Activated T-helper 17 cell treated with anti-CD3 and anti-CD28 coated beads, Interleukin-2, amount 50 U/mL, for 72 hours (primary cell): ENCODE results near the gene SUV39H2. TPM values are rescaled to one million over a fixed set of nuclear protein-coding genes. Genes with fewer than 3 reads are reported as not detected.
"Not testable (repeated sequence)": the region's sequence is repeated elsewhere in the genome, so short reads cannot be mapped to it uniquely, and the experiment has no call there.

Experiments used
- ATAC-seq: fragments of 150-1000 bp; cut with Tn5 transposase; replicated peaks from 2 replicates; pipeline ENCODE4 v1.10.0; 2021; ENCODE audit warnings: mild to moderate bottlenecking, moderate library complexity
- H3K27ac Mint-ChIP-seq: one replicate; pipeline ENCODE4 v1.8.0; 2022; ENCODE audit warnings: mixed read lengths
- H3K27me3 Mint-ChIP-seq: one replicate; pipeline ENCODE4 v1.8.0; 2022; ENCODE audit warnings: mixed read lengths
- H3K36me3 Mint-ChIP-seq: one replicate; pipeline ENCODE4 v1.8.0; 2022; ENCODE audit warnings: low read depth, mild to moderate bottlenecking, mixed read lengths
- H3K4me1 Mint-ChIP-seq: one replicate; pipeline ENCODE4 v1.8.0; 2022; ENCODE audit warnings: mixed read lengths
- H3K4me3 Mint-ChIP-seq: one replicate; pipeline ENCODE4 v1.8.0; 2022; ENCODE audit warnings: mild to moderate bottlenecking, mixed read lengths
- H3K9me3 Mint-ChIP-seq: one replicate; pipeline ENCODE4 v1.8.0; 2022; ENCODE audit warnings: mixed read lengths
- total RNA-seq, 2 donors: library from RNA; stranded (reverse); gene quantifications; one replicate each; pipeline ENCODE4 v1.2.3, GENCODE V29; 2022

SUV39H2 gene
- total RNA-seq, 2 donors from 2014 or later, result 24.0 to 38.4 TPM

- Mint-ChIP-seq H3K9me3 (no peaks in the 10 kb centered on the region), H3K27ac (no peak overlapping the region), H3K36me3 (peaks cover 78% of the 10 kb centered on the region), H3K4me1 (no peaks in the 10 kb centered on the region), H3K27me3 (no peaks in the 10 kb centered on the region), H3K4me3 (no peak overlapping the region)
- ATAC-seq, result no peak
Measured at GRCh38 chr10:14904864-14905263, 26.2 kb downstream of the SUV39H2 start.

GRCh38 chr10:14905890-14906289 is 27.2 kb downstream of the SUV39H2 start:
- ATAC-seq, result no peak
- Mint-ChIP-seq H3K27ac (no peak overlapping the region), H3K27me3 (no peaks in the 10 kb centered on the region)

GRCh38 chr10:14906765-14907164 is 28.1 kb downstream of the SUV39H2 start:
- Mint-ChIP-seq H3K4me3 (no peak overlapping the region), H3K36me3 (peaks cover 85% of the 10 kb centered on the region), H3K4me1 (no peaks in the 10 kb centered on the region), H3K27ac (no peak overlapping the region), H3K9me3 (no peaks in the 10 kb centered on the region), H3K27me3 (no peaks in the 10 kb centered on the region)
- ATAC-seq, result no peak

More at GRCh38 chr10:14905890-14906289, 27.2 kb downstream of the SUV39H2 start:
- H3K9me3 Mint-ChIP-seq, result no peaks in the 10 kb centered on the region
- H3K4me1 Mint-ChIP-seq, result no peaks in the 10 kb centered on the region
- no peak overlapping the region for H3K4me3 Mint-ChIP-seq
- peaks cover 79% of the 10 kb centered on the region for H3K36me3 Mint-ChIP-seq

- not testable (repeated sequence) for H3K27me3 Mint-ChIP-seq, H3K9me3 Mint-ChIP-seq, H3K27ac Mint-ChIP-seq, ATAC-seq, H3K4me1 Mint-ChIP-seq, H3K4me3 Mint-ChIP-seq
- H3K36me3 Mint-ChIP-seq, result peaks cover 90% of the 10 kb centered on the region
Measured at GRCh38 chr10:14907591-14907990, 28.9 kb downstream of the SUV39H2 start.

GRCh38 chr10:14909101-14909500 is 30.4 kb downstream of the SUV39H2 start:
- Mint-ChIP-seq H3K4me1 (no peaks in the 10 kb centered on the region), H3K27ac (no peak overlapping the region), H3K36me3 (peaks cover 98% of the 10 kb centered on the region), H3K4me3 (no peak overlapping the region), H3K9me3 (no peaks in the 10 kb centered on the region), H3K27me3 (no peaks in the 10 kb centered on the region)
- no peak for ATAC-seq

- no peak for ATAC-seq
- peaks cover 100% of the 10 kb centered on the region for H3K36me3 Mint-ChIP-seq
- no peak overlapping the region for H3K27ac Mint-ChIP-seq
- peaks cover 2% of the 10 kb centered on the region for H3K9me3 Mint-ChIP-seq
- H3K4me3 Mint-ChIP-seq, result no peak overlapping the region
- H3K4me1 Mint-ChIP-seq, result peaks cover 5% of the 10 kb centered on the region
- no peaks in the 10 kb centered on the region for H3K27me3 Mint-ChIP-seq
Measured at GRCh38 chr10:14910953-14911352, 32.3 kb downstream of the SUV39H2 start.

DNA sequence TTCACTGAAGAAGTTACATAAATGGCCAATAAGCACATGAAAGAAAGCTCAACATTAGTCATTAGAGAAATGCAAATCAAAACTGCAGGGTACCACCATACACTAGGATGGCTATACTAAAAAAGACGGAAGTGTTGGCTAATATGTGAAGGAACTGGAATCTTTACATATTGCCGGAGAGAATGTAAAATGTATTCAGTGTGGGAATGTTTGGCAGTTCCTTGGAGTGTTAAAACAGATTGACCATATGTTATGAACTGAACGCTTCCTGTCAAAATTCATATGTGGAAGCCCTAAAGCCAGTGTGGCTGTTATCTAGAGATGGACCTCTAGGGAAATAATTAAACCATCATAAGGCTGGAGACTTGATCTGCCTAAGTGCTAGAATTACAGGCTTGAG is 33.1 kb downstream of the SUV39H2 start:
- Mint-ChIP-seq H3K27me3 (no peaks in the 10 kb centered on the region), H3K4me3 (no peak overlapping the region), H3K4me1 (peaks cover 8% of the 10 kb centered on the region), H3K36me3 (peaks cover 100% of the 10 kb centered on the region), H3K27ac (no peak overlapping the region), H3K9me3 (peaks cover 4% of the 10 kb centered on the region)
- no peak for ATAC-seq

DNA sequence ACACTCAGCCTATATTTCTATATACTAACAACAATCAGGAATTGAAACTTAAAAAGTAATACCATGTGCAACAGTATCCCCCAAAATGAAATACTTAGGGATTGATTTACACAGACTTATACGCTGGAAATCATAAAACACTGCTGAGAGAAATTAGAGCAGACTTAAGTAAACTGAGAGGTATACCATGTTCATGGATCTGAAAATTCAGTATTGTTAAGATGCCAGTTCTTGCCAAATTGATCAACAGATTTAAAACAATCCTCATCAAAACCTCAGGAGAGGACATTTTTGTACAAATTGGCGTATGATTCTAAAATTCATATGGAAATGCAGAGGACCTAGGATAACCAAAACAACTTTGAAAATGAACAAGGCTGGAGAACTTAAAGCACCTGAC is 37.9 kb downstream of the SUV39H2 start:
- H3K27me3 Mint-ChIP-seq, result no peaks in the 10 kb centered on the region
- peaks cover 10% of the 10 kb centered on the region for H3K4me1 Mint-ChIP-seq
- peaks cover 4% of the 10 kb centered on the region for H3K9me3 Mint-ChIP-seq
- no peak overlapping the region for H3K27ac Mint-ChIP-seq
- ATAC-seq, result no peak
- H3K36me3 Mint-ChIP-seq, result peaks cover 100% of the 10 kb centered on the region
- no peak overlapping the region for H3K4me3 Mint-ChIP-seq

DNA sequence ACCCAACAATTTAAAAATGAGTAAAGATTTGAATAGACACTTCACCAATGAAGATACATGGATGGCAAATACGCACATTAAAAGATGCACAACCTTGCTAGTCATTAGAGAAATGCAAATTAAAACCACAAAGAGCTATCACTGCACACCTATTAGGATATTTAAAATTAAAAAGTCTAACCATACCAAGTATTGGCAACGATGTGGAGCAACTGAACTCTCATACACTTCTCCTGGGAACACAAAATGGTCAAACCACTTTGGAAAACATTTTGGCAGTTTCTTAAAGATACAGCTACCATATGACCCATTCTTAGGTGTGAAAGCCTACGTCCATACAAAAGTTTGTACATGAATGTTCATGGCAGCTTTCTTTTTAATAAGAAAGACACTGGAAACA is 39.2 kb downstream of the SUV39H2 start:
- H3K9me3 Mint-ChIP-seq, result peaks cover 4% of the 10 kb centered on the region
- no peak overlapping the region for H3K27ac Mint-ChIP-seq
- no peak overlapping the region for H3K4me3 Mint-ChIP-seq
- peaks cover 13% of the 10 kb centered on the region for H3K4me1 Mint-ChIP-seq
- no peaks in the 10 kb centered on the region for H3K27me3 Mint-ChIP-seq
- H3K36me3 Mint-ChIP-seq, result peaks cover 100% of the 10 kb centered on the region
- ATAC-seq, result no peak

- H3K4me1 Mint-ChIP-seq, result peaks cover 13% of the 10 kb centered on the region
- peaks cover 4% of the 10 kb centered on the region for H3K9me3 Mint-ChIP-seq
- no peak overlapping the region for H3K4me3 Mint-ChIP-seq
- ATAC-seq, result no peak
- H3K27ac Mint-ChIP-seq, result no peak overlapping the region
- peaks cover 100% of the 10 kb centered on the region for H3K36me3 Mint-ChIP-seq
- H3K27me3 Mint-ChIP-seq, result no peaks in the 10 kb centered on the region
Measured at GRCh38 chr10:14918964-14919363, 40.3 kb downstream of the SUV39H2 start.

GRCh38 chr10:14924013-14924412 is 45.3 kb downstream of the SUV39H2 start:
- Mint-ChIP-seq H3K4me1 (peaks cover 5% of the 10 kb centered on the region), H3K27ac (no peak overlapping the region), H3K27me3 (no peaks in the 10 kb centered on the region), H3K9me3 (no peaks in the 10 kb centered on the region), H3K4me3 (no peak overlapping the region), H3K36me3 (peaks cover 84% of the 10 kb centered on the region)
- no peak for ATAC-seq

DNA sequence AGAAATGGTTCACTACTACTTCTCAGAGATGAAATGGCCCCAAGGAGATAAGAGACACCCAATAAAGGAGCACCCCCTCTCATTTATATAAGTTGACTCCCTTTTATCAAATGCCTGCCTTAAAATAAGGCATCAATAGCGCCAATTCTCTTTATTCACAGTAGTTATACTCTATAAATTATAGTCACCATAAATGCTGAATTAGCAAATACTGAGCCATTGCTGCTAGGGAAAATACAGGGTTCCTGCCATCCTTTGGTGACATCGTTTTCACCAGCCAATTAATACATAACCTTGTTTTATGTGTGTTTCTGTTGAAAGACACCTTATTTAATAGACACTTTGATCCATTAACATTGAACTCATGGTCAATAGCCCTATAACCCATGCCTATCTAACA is 46.6 kb downstream of the SUV39H2 start:
- ATAC-seq, result no peak
- Mint-ChIP-seq H3K36me3 (peaks cover 71% of the 10 kb centered on the region), H3K27ac (no peak overlapping the region), H3K4me3 (no peak overlapping the region), H3K27me3 (no peaks in the 10 kb centered on the region), H3K9me3 (no peaks in the 10 kb centered on the region), H3K4me1 (peaks cover 5% of the 10 kb centered on the region)

DNA sequence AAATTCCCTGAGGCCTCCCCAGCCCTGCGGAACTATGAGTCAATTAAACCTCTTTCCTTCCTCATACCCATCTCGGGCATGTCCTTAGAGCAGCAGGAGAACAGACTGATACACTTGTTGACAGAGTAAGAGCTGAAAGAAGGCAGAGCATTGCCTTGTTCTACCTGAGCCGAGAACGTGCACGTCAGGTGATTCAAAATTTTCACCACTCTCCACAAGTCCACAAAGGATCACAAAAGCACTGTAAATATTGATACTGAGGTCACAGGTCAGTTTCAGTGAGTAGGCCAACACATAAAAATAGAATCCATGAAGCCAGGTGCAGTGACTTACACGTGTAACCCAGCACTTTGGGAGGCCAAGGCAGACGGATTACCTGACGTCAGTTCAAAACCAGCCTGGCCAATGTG is 47.4 kb downstream of the SUV39H2 start:
- no peak for ATAC-seq
- Mint-ChIP-seq H3K4me3 (no peak overlapping the region), H3K36me3 (peaks cover 63% of the 10 kb centered on the region), H3K27ac (no peak overlapping the region), H3K4me1 (peaks cover 5% of the 10 kb centered on the region), H3K27me3 (no peaks in the 10 kb centered on the region), H3K9me3 (no peaks in the 10 kb centered on the region)

DNA sequence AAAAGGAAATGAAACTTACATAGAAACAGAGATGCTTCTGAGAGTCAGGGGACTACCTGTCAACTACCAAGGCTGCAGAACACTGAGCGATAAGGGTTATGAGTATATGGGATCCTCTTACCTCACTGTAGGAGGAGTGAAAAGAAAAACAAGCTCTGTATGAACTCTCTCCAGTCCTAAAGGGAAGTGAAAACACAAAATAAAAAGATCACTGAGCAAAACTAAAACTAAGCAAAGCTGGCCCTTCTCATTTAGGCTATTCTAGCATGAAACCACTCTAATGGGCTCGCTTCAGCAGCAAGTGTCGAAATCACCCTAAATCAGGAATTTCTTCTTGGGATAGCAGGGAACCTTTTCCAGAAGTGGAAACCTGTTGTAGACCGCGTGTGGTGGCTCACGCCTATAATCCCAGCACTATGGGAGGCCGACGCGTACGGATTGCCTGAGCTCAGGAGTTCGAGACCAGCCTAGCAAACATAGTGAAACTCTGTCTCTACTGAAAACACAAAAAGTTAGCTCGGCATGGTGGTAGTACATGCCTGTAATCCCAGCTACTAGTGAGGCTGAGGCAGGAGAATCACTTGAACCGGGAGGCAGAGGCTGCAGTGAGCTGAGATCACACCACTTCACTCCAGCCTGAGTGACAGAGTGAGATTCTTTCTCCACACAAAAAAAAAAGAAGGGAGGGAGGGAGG is 48.2 kb downstream of the SUV39H2 start:
- Mint-ChIP-seq H3K4me1 (peaks cover under 1% of the 10 kb centered on the region), H3K27ac (no peak overlapping the region), H3K9me3 (no peaks in the 10 kb centered on the region), H3K36me3 (peaks cover 63% of the 10 kb centered on the region), H3K4me3 (no peak overlapping the region), H3K27me3 (no peaks in the 10 kb centered on the region)
- ATAC-seq, result no peak

GRCh38 chr10:14930610-14931009 is 51.9 kb downstream of the SUV39H2 start:
- H3K27ac Mint-ChIP-seq, result no peak overlapping the region
- H3K36me3 Mint-ChIP-seq, result peaks cover 63% of the 10 kb centered on the region
- ATAC-seq, result no peak
- H3K9me3 Mint-ChIP-seq, result no peaks in the 10 kb centered on the region
- no peaks in the 10 kb centered on the region for H3K4me1 Mint-ChIP-seq
- H3K4me3 Mint-ChIP-seq, result no peak overlapping the region
- no peaks in the 10 kb centered on the region for H3K27me3 Mint-ChIP-seq

DNA sequence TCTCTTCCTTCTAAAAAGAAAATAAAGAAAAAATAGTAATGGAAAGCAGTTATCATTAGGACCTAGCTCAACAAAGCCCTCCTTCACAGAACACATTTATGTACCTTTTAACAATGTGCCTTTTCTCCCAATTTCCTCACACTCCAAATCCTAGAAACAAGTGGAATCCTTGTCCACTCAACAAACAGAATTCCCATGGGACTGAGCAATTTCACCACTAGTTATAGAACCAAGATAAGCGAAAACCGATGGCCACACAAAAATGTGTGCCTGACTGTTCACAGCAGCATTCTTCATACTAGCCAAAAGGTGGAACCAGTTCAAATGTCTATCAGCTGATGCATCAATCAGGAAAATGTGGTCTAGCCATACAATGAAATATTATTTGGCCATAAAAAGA is 57.9 kb downstream of the SUV39H2 start:
- Mint-ChIP-seq H3K9me3 (no peaks in the 10 kb centered on the region), H3K27ac (peak overlapping the region; percentile 58), H3K4me1 (peaks cover 4% of the 10 kb centered on the region), H3K4me3 (no peak overlapping the region), H3K36me3 (peaks cover 85% of the 10 kb centered on the region), H3K27me3 (no peaks in the 10 kb centered on the region)
- ATAC-seq, result no peak
